Measurements from ENCODE around the gene SOHLH1.

SOHLH1 gene

GRCh38 chr9:135661816-135662560 is 37.3 kb downstream of the SOHLH1 start:
- DNase-seq (ENCODE audit: low read depth), result no peak

GRCh38 chr9:135660407-135660806 is 38.9 kb downstream of the SOHLH1 start:
- DNase-seq (ENCODE audit: low read depth), result no peak

DNA sequence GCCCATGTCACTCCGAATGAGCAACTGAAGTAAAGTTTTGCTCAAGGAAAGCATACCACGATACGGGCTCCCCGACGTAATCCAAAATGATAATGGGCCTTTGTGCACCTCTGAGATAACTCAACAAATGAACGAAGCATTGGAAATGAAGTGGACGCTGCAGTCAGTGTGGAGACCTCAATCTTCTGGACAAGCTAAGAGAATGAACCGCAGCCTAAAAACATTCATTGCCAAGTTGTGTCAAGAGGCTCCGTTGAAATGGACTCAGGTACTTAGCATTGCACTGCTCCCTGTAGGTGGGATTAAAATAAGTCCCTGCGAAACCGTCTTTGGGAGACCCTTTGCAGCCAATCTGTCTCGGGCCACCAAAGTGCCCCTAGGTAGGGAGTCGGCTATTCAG is 40.0 kb downstream of the SOHLH1 start:
- DNase-seq (ENCODE audit: low read depth), result no peak

DNA sequence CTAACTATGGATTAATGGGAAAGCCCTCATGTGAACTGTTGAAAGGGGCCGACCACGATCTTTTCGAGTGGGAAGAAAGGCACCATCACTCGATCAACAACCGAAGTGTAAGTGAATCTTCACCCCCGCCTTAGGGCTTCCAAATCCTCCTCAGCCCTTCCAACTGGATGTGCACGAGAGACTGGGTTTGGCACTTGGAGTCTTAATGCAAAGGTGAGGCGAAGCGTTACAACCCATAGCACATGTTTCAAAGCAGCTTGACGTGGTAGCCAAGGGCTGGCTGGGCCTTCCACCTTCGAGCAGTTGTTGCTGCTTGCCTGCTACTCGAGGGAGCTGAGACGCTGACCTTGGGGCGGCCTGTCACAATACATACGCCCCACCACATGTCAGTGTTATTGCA is 41.9 kb downstream of the SOHLH1 start:
- DNase-seq (ENCODE audit: low read depth), result no peak

DNA sequence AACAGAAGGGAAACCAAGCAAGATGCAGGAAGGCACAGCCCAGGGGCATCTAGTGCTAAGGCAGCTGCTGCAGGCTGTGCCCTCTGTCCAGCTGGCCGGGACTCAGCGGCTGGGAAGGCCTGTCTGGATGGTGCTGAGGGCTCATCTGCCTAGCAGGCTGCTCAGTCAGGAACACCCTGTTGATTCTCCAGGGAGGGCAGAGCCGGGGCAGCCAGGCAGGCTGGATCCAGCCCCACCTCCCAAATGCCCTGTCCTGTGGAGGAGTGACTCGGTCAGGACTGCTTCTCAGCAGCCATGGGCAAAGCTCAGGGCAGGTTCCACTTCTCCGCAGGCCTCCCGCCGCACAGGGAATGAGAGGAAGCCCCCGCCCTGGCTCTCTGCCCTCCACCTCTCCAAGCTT is 44.0 kb downstream of the SOHLH1 start:
- no peak for DNase-seq (ENCODE audit: low read depth)

- no peak for DNase-seq (ENCODE audit: low read depth)
Observed at GRCh38 chr9:135650408-135650807, 48.9 kb downstream of the SOHLH1 start.

GRCh38 chr9:135649508-135649907 is 49.8 kb downstream of the SOHLH1 start:
- no peak for DNase-seq (ENCODE audit: low read depth)

DNA sequence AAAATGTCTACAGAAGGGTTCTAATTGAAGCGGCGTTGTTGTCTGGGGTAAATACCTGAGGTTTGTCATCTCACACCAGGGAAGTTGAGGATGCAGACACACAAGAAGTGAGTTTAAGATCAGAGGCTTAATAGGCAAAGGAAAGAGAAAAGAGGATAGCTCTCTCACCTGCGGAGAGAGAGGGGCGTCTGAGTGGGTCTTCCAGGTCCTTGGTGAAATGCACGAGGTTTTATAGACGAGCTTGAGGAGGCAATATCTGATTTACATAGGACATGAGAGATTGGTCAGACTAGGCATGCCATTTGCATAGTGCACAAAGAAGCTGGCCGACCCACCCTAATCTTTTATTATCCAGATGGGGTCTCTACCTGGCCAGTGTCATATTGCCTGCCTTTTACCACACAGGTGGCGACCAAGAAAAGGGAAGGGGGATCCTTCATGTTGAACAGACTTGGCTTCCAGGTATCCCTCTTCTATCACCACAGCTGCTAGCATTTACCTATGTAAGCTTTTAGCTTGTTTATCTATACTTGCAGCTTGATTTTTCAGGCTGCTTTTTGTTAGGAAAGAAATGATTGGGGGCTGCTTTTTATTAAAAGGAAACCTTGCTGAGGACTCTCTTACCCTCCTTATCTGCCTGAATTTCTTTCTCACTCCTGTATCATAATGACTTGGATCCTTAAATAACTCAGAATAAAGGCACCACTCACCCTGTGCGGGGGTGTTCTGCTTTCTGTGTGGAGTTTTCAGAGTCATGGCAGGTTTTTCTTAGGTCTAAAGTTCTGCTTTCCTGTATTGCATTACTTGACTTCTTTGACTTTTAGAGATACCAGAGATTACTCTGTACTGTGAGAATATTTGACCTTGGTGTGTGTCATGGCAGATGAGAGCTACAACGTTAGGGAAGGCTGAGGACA is 50.5 kb downstream of the SOHLH1 start:
- DNase-seq (ENCODE audit: low read depth), result no peak

- no peak for DNase-seq (ENCODE audit: low read depth)
Observed at GRCh38 chr9:135647884-135648283, 51.4 kb downstream of the SOHLH1 start.

DNA sequence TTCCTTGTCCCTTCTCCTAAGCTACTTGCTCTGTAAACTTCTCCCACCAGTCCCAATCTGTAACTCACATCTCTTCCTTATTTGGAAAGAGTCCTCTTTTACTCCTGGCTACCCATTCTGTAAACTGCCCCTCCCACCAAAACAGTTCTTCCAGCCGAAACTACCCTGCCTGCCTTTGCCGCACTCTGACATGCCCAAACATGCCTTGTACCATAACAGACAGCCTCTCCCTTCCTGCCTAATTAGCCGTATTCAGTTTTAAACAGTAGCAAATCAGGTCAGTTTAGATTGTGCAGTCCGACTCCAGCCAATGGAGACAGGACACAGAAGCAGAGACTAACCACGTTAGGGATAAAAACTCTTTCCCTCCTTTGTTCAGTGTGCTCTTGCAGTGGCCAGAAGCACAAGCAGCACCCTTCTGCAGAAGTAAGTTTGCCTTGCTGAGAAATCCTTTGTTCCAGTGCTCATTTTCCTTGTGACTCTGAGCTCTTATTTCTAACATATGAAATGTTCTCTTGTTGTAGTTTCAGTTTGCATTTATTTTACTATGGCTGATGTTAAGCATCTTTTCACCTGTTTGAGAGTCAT is 54.6 kb downstream of the SOHLH1 start:
- DNase-seq (ENCODE audit: low read depth), result no peak

All from T follicular helper cell (primary cell).